Activated CD4-positive, alpha-beta T cell treated with anti-CD3 and anti-CD28 coated beads for 24 hours (primary cell): ENCODE results near the gene EXOSC9.
"Not testable (repeated sequence)": the region's sequence is repeated elsewhere in the genome, so short reads cannot be mapped to it uniquely, and the experiment has no call there.

Source experiments
- DNase-seq, 2 donors: peaks; one replicate each; pipeline ENCODE4 v3.0.0-alpha.2; 2020; ENCODE audit warnings: low read depth in 2 of 2

Gene EXOSC9, protein sequence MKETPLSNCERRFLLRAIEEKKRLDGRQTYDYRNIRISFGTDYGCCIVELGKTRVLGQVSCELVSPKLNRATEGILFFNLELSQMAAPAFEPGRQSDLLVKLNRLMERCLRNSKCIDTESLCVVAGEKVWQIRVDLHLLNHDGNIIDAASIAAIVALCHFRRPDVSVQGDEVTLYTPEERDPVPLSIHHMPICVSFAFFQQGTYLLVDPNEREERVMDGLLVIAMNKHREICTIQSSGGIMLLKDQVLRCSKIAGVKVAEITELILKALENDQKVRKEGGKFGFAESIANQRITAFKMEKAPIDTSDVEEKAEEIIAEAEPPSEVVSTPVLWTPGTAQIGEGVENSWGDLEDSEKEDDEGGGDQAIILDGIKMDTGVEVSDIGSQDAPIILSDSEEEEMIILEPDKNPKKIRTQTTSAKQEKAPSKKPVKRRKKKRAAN

DNA sequence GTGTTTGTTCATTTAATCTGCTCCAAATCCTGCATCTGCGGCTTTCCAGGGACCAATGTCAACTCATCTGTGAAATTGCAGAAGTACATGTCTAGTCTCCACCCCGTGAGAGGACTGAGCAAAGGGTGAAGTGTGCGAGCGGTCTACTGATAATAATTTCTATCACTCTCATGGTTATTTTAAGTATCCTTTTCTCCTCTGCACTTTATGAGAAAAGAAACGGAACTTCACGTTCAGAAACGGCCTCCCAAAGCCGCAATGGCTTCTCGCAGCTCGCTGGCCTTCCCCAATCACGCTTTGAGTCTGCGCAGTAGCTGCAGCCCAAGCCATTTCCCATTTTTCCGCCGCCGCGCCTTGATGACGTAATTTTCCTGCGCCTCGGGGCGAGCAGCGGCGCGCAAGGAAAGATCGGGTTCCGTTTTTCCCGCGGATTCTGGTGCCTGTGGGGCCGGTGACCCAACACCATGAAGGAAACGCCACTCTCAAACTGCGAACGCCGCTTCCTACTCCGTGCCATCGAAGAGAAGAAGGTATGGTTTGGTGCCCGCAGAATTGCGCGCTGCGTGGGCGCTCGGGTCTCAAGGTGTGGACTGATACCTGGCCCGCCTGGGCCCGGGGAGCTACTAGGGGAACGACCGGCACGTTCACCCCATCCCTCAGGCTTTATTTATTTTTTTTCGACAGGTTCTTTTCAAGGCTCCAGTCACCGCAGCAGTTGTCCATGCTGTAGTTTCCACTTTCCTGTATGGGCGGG lies at the start of gene EXOSC9:
TSS of gene EXOSC9 (plus strand) at position 363 of the 754 bp plus-strand sequence. CDS start at position 465, 102 bp downstream.
- DNase-seq: peak; percentile 94

DNA sequence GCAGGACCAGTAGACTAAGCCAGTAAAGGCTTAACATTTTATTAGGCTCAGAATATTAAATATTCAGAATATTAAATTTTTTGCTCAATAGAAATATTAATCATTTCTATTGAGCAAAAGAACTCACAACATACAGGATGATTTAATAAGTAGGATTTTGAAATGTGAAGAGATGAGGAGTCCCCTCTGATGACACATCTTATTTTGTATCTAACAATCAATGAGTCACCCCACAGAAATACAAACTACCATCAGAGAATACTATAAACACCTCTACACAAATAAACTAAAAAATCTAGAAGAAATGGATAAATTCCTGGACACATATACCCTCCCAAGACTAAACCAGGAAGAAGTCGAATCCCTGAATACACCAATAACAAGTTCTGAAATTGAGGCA lies 49.0 kb upstream of the EXOSC9 start:
- not testable (repeated sequence) for DNase-seq

DNA sequence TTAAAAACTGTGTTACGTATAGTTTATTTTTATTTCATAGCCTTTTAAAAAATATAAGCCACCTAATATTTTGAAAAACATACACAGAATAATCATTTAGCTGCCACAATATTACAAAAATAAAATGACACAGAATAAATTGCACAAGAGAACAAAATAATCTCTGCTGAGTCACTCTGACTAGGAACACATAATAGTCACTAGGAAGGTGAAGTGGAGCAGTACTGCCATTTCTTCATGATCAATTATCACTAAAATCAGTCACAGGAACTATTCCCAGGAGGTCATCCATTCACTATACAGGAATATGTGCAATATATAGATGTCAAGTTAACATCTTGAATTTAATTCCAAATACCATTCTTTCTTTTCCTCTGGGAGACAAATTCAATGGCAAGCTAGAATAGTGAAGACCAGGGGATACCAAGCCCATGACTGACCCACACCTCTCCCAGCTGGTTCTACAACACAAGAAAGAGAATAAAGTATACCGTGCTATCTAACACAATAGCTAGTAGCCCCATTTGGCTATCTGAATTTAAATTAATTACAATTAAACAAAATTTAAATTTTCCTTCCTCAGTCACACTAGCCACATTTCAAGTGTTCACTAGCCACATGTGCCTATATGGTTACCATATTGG lies 42.1 kb upstream of the EXOSC9 start:
- no peak for DNase-seq

DNA sequence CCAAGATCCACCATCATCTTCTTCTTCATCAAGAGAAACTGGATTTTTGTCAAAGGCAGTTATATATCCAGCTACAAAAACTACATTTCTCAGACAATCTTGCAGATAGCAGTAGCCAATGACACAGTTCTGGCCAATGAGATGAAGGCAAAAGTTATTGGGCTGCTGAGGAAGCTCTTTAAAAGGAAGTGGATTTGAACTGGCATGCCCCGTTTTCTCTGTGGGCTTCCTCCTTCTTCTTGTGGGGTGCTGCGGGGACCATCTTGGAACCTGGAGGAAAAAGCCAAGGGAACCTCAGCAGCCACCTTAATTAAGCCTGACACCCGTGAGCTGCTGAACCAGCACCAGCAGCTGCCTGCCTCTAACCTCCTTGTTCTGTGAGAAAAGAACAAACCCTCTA lies 40.9 kb upstream of the EXOSC9 start:
- DNase-seq: no peak

DNA sequence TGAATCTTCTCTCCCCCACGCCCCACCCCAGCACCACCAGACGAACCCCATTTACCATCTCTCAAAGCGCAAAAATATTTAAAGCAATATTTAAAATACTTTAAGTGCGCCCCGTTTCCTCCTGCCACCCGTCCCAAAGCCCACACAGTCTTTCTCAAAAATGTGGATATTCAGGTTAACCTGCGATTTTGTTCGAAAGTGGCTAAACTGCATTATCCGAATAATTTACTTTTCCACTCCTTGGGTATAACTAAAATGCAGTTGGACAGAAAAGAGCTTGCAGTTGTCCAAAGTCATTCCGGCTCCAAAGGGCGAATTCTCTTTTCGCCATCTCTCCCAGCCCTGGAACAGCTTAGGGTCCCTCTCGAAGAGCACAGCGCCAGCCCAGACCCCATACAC lies 36.8 kb upstream of the EXOSC9 start:
- no peak for DNase-seq

DNA sequence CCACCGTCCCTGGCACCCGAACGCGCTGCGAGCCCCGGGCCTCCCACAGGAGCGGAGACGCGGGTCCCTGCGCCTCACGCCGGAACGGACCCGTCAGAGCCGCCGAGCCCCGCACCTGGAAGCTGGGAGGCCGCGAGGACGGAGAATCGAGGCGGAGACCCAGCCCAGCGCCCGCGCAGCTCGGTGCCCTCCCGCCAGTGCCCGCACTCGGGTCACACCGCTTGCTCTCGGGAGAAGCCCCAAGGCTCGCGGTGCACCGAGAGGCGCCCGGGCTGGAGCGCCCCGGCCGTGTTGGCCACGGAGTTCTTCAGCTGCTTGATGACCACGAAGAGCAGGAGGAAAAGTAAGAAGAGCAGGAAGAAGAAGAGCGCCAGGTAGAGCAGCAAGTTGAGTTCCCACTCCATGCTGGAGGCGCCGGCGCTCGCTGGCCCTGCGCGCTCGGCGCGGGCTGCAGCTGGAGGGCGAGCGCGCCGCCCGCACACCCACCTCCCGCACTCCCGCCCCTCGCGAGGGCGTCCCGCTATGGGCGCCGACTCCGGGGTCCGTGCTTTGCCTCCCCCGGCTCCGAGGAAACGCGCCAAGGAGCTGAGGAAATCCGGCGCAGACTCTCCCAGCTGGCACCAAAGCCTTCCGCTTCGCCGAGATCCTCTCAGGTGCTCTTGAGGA lies 36.3 kb upstream of the EXOSC9 start, which contains the start of gene SMIM43:
TSS of gene SMIM43 (minus strand) at position 463 of the 666 bp plus-strand sequence. CDS start at position 404, 59 bp downstream.
- DNase-seq: no peak

DNA sequence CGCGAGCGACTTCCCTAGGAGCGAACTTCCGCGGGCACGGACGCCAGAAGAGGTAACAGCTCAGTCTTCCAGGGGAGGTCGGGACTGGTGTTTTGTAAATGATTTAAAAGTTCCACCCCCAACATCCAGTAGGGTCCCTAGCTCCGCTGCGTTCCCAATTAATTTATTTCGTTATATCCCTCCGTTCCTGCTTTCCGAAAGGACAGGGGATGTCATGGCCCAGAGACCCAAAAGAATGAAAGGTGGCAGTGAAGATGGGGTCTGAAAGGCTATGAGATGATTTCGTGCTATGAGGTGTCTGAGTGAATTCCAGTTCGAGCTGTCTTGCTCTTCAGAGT lies 35.8 kb upstream of the EXOSC9 start:
- DNase-seq: no peak

DNA sequence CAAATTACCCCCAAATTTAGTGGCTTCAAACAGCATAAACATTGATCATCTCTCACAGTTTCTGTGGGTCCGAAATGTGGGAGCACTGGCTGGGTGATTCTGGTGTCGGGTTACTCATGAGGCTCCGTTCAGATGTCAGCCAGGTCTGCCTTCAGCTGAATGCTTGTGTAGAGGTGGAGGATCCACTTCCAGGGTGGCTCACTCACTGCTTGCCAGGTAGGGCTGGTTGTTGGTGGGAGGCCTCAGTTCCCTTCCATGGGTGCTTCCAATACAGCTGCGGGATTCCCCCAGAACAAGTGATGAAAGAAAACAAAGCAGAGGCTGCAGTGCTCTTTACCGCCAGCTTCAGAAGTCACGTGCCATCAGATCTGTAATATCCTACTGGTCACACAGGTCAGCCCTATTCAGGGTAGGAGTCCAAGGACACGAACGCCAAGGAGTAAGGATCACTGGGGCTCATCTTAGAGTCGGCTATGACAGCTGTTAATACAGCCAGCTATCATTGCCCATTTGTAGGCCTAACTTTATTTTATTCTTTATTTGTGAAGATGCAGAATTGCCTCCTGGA lies 35.1 kb upstream of the EXOSC9 start:
- no peak for DNase-seq

DNA sequence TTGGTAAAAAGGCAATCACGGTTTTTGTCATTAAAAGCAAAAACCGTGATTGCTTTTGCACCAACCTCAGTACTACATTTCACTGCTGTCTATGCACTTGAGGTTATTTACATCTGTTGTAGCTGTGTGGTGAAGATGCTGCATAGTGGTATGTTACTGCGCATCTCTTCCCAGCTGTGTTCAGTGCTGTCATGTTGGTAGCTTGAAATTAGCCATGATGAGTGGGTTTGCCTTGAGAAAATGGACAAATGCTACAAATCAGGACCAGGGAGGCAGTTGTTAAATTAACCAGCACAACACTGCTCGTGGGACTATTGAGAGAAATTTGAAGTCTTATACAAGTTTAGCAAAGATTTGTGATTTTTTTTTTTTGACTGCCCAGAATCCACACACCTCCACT lies 34.0 kb upstream of the EXOSC9 start:
- DNase-seq: no peak

DNA sequence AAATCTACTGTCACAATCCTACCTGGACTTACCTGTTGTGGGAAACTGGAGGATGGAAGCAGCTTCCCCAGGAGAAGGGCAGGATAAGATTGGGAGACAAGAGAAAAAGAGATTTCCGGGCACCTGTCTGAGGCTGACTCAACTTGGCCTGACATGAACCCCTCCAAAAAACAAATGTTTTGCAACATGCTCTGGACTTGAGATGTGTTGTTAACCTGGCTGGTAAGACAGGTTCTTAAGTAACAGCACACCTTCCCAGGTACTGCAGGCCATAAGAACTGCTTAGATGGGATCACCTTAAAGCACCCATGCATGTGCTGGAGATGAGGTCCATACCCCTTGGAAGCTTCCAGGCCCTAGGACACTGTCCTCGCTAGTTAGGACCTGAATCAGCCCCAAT lies 31.8 kb upstream of the EXOSC9 start:
- DNase-seq: no peak

DNA sequence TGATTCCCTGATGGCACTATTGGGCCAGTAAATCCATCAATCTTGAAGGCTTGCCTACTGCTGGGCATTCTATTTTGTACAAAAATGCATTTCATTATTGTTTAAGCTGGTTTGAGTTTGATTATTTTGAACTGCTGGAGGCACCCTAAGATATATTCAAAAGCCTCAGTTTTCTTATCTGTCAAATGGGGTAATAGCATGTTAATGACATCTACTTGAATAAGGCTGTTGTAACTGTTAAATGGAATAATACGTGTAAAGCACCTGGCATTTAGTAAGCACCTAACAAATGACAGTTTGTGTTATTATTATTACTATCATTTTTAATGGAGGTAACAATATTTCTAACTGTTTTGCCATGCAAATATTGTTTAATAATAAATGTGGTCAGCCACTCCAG lies 29.3 kb upstream of the EXOSC9 start:
- DNase-seq: no peak

DNA sequence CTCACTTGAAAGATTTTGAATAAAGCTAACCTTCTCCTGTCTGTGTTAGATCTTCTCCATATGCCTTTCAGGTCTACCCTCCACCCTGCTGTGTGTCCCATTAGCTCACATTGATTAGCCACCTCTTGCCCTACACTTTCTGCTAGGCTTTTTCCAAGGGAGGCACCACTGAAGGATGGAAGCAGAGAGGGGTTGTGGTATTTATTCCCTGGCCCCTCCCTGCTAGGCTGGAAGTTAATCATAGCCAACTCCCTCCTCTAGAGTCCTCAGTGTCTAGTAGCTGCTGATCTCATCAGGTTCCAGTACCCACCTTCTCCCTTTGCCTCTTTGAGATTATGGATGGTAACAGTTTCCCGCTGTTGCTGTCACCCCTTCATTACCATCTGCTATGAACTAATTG lies 27.2 kb upstream of the EXOSC9 start:
- no peak for DNase-seq

DNA sequence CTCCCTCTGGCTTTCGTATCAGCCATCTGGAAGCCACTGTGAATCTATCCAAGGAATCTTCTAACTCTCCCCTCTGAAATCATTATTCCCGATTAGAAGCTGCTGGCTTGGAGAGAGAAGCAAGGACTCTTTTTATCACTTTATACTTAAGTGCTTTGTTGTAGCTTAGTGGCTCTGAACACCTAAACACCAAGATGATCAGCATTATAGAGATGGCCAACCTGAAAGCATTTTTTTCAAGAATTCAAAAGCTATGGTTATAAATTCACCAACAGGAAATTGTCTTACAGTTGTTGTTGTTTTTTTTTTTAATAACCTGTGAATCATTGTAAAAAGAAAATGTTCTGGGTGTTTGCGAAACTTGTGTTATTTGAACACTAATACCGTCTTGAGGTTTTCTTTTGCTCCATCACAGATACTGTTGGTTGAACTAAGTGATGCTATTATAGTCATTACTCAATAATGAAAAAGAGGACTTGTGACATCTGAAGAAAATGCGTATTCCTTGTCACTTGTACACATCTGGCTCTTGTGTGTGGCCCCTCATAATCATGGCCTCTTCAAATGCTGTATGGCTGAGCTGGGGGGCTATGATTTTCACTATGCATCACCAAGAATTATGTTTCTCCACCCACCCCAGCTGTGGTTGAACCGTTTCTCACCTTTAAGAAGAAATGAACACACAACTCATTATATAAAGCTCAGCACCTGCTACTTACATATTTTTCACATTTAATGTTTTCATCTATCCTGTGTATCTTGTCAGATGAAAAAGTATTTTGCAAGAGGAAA lies 24.3 kb upstream of the EXOSC9 start:
- DNase-seq: no peak

DNA sequence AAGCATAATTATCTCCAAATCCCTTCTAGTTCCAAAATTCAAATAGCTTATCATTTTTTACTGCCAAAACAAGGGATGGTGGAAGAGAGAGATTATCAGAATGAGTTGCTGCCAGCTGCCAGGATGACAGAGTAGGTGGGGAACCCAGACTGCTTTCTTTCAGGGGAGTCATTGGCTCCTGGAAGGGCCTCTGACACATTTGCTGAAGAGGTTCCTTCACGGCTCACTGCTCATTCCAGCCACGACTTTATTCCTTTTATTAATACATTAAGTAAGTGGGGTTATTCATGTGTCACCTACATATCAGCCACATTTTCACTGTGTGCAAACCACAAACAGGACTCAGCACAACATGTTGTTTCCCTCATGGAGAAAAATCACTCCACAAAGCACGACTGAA lies 23.5 kb upstream of the EXOSC9 start:
- DNase-seq: no peak

DNA sequence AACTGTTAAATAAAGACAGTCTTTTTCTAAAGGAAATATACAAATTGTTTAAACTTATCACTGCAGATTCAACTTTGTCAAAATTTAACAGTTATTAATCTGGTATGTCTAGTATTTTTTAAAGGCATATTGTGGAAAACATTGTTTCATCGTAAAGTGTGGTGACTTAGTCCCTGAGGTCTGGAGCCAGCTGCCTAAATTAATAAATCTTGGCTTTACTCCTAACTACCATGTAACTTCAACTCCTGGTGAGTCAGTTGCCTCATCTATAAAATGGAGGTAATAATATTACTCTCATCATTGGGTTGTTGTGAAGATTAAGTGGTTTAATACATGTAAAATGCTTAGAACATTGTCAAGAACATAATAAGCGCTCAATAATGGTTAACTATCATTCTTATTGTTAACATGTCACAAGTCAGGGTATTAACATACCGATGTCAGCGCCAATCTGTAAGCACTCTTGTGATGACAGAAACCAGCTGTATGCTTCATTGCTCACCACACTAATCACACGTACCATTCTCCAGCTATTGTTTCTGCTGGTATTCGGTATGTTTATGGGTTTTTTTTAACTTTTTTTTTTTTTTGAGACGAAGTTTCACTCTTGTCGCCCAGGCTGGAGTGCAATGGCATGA lies 22.0 kb upstream of the EXOSC9 start:
- DNase-seq: no peak

DNA sequence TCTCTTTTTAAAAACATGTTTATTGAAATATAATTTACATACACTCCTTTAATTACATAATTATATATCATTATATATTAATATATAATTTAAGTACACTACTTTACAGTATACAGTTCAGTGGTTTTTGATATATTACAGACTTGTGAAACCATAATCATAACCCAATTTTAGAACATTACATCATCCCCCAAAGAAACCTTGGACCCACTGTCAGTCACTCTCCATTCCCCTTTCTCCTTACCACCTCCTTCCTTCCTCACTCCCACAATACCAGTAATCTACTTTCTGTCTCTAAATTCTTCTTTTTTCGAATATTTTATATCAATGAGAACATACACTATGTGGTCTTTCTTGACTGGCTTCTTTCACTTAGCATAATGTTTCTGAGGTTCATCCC lies 17.9 kb upstream of the EXOSC9 start:
- no peak for DNase-seq

DNA sequence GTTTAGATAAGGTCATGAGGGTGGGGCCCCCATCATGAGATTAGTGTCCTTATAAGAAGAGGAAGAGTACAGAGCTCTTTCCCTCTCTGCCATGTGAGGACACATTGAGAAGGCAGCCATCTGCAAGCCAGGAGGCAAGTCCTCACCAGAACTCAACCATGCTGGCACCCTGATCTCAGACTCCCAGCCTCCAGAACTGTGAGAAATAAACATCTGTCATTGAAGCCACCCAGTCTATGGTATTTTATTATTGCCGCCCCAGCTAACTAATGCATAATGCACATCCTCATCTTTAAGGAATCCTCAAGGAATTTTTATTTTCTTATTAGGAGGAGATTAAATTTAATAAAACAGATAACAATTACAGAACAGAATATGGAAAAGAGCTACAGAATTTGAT lies 16.7 kb upstream of the EXOSC9 start:
- no peak for DNase-seq

DNA sequence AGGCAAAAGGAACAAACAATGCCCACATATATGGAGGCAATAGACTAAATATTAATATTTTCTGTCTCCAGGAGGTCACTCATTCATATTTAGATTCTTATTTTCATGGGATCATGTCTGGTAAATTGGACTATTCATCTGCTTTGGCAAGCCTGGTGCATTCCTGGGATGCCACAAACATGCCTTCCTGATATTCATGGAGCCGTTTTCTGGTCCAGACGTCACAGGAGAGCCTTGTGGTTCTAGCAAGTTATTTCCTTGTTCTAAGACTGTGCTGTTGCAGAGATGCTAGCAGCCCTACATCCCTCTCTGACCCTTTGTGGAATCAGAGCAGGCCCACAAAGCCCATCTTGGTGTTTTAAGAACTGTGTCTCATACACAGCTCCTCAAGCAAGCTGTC lies 16.1 kb upstream of the EXOSC9 start:
- DNase-seq: no peak

DNA sequence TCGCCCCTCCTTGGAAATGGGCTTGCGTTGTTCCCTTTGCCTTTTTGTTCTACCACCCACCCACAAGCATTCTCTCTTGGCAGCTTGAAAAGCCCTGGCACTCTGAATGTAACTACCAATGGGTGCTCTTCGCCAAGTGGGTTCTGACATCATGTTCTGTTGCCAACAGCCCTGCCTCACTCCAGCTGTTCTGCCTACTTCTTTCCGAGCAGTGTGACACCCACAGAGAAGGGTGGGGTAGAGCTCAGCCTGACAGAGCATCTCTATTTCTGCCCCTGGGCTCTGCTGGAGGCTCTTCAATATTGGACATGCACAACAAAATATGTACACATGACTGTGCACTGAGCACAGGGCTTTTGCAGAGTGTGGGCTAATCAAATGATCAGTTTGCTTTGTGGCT lies 15.6 kb upstream of the EXOSC9 start:
- no peak for DNase-seq

DNA sequence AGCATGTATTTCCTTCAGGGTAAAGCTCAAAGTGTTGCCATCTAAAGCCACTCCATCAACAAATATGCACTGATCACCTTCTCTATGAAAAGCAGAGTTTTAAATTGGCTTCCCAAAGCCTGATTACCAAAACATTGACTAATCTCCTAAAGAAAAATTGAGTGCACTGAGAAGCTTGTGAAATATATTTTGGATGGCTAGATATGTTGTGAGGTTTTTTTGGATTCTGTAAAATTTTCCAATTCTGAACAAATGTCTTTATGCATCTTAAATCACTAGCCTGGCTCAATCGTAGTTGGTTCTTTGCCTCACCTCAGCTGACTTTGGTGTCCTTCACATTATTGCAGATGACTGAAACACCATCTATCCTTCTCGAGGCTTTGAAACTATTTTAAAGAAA lies 14.9 kb upstream of the EXOSC9 start:
- no peak for DNase-seq

DNA sequence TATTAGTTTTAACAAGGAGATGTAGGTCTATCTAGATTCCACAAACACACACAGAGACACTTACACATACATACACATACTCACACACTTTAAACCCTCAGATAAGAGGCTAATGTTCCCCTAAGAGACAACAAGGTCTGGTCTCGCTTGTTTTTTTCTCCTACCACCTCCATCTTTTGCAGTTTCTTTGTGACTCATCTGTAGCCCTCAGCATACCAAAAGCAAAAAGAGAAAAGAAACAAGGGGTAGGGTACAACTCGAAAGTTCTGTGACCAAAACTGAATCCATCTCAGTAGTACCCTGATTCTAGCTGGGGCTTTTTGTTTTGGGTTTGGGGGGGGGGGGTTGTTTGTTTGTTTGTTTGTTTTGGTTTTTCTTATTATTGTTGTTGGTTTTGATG lies 12.2 kb upstream of the EXOSC9 start:
- DNase-seq: no peak
